ENCODE data around the gene NEK7.
A peak's percentile ranks its signal among the peaks of the same experiment; 100 is the strongest.

NEK7 gene

GRCh38 chr1:198290089-198290683, 133.4 kb downstream of the NEK7 start:
- H3K4me2 ChIP-seq (ENCODE audit: insufficient read depth, low read length, poor library complexity, severe bottlenecking): no peak overlapping the region
- H3K23ac ChIP-seq (ENCODE audit: low read depth, low read length, poor library complexity): no peak overlapping the region
- H2AFZ ChIP-seq (ENCODE audit: low read length): no peak overlapping the region
- H3K9ac ChIP-seq (ENCODE audit: low read depth, low read length, poor library complexity): no peak overlapping the region
- no peaks in the 10 kb centered on the region for H3K9me3 ChIP-seq (replicated peaks in 1 of 2; ENCODE audit: control insufficient read depth in 2 of 2, insufficient read depth in 1 of 2, low read depth in 1 of 2, low read length in 2 of 2)
- H4K8ac ChIP-seq (ENCODE audit: low read depth, low read length): no peak overlapping the region
- no peak overlapping the region for H3K18ac ChIP-seq (ENCODE audit: low read length)
- no CpG with 5 or more reads among the region's 7 CpGs for WGBS, 2 donors (ENCODE audit: extremely low coverage in 2 of 2, insufficient read length in 2 of 2, insufficient replicate concordance in 1 of 2)
- no peak for DNase-seq (ENCODE audit: low spot score)
- H3K4me1 ChIP-seq (ENCODE audit: control insufficient read depth in 2 of 2, insufficient read depth in 1 of 2, low read depth in 1 of 2, low read length in 2 of 2): peaks cover 1 to 36% of the 10 kb centered on the region in 2 donors
- no peak overlapping the region for H2BK5ac ChIP-seq (ENCODE audit: low read length)
- H2BK120ac ChIP-seq (ENCODE audit: low read depth, low read length): no peak overlapping the region
- H3K14ac ChIP-seq (ENCODE audit: low read length): no peak overlapping the region
- no peak overlapping the region for H3K4me3 ChIP-seq (ENCODE audit: low read length in 2 of 2)
- no peaks in the 10 kb centered on the region for H3K36me3 ChIP-seq (replicated peaks in 1 of 2; ENCODE audit: control insufficient read depth in 2 of 2, insufficient read depth in 2 of 2, low read length in 2 of 2)
- H2BK12ac ChIP-seq (ENCODE audit: low read length): no peak overlapping the region
- no peak overlapping the region for H2BK15ac ChIP-seq (ENCODE audit: low read length)
- no peak overlapping the region for H3K27ac ChIP-seq (replicated peaks; ENCODE audit: low read length)
- H3K79me1 ChIP-seq (ENCODE audit: low read depth, low read length): no peaks in the 10 kb centered on the region
- H3K27me3 ChIP-seq (ENCODE audit: control insufficient read depth in 3 of 3, insufficient read depth in 3 of 3, low read depth in 1 of 3, low read length in 3 of 3): no peaks in the 10 kb centered on the region
- no peak overlapping the region for H2AK5ac ChIP-seq (ENCODE audit: low read depth, low read length)
- no peak overlapping the region for H4K91ac ChIP-seq (ENCODE audit: low read depth, low read length, poor library complexity)
- no peak overlapping the region for H3K4ac ChIP-seq (ENCODE audit: low read length)

GRCh38 chr1:198291036-198291435, 134.2 kb downstream of the NEK7 start:
- Histone ChIP-seq H4K8ac (ENCODE audit: low read depth, low read length) (no peak overlapping the region), H3K14ac (ENCODE audit: low read length) (no peak overlapping the region), H2BK120ac (ENCODE audit: low read depth, low read length) (no peak overlapping the region), H3K9me3 (replicated peaks in 1 of 2; ENCODE audit: control insufficient read depth in 2 of 2, insufficient read depth in 1 of 2, low read depth in 1 of 2, low read length in 2 of 2) (no peaks in the 10 kb centered on the region), H2BK15ac (ENCODE audit: low read length) (no peak overlapping the region), H3K9ac (ENCODE audit: low read depth, low read length, poor library complexity) (no peak overlapping the region), H3K18ac (ENCODE audit: low read length) (no peak overlapping the region), H3K27me3 (ENCODE audit: control insufficient read depth in 3 of 3, insufficient read depth in 3 of 3, low read depth in 1 of 3, low read length in 3 of 3) (no peaks in the 10 kb centered on the region), H2BK5ac (ENCODE audit: low read length) (no peak overlapping the region), H3K23ac (ENCODE audit: low read depth, low read length, poor library complexity) (no peak overlapping the region), H3K4me1 (ENCODE audit: control insufficient read depth in 2 of 2, insufficient read depth in 1 of 2, low read depth in 1 of 2, low read length in 2 of 2) (peaks cover 4 to 39% of the 10 kb centered on the region in 2 donors), H2AK5ac (ENCODE audit: low read depth, low read length) (no peak overlapping the region), H3K27ac (replicated peaks; ENCODE audit: low read length) (no peak overlapping the region), H3K4me2 (ENCODE audit: insufficient read depth, low read length, poor library complexity, severe bottlenecking) (no peak overlapping the region), H3K4ac (ENCODE audit: low read length) (no peak overlapping the region), H3K4me3 (ENCODE audit: low read length in 2 of 2) (no peak overlapping the region), H3K79me1 (ENCODE audit: low read depth, low read length) (no peaks in the 10 kb centered on the region), H2BK12ac (ENCODE audit: low read length) (no peak overlapping the region), H3K36me3 (replicated peaks in 1 of 2; ENCODE audit: control insufficient read depth in 2 of 2, insufficient read depth in 2 of 2, low read length in 2 of 2) (no peaks in the 10 kb centered on the region), H4K91ac (ENCODE audit: low read depth, low read length, poor library complexity) (no peak overlapping the region), H2AFZ (ENCODE audit: low read length) (no peak overlapping the region)
- DNase-seq (ENCODE audit: low spot score): peak; percentile 33

- H2AFZ ChIP-seq (ENCODE audit: low read length): no peak overlapping the region
- no peak overlapping the region for H2BK120ac ChIP-seq (ENCODE audit: low read depth, low read length)
- no peak overlapping the region for H3K18ac ChIP-seq (ENCODE audit: low read length)
- H3K4me3 ChIP-seq (ENCODE audit: low read length in 2 of 2): no peak overlapping the region
- H2BK5ac ChIP-seq (ENCODE audit: low read length): no peak overlapping the region
- no peak overlapping the region for H2AK5ac ChIP-seq (ENCODE audit: low read depth, low read length)
- no peak overlapping the region for H2BK15ac ChIP-seq (ENCODE audit: low read length)
- no peak overlapping the region for H3K4me2 ChIP-seq (ENCODE audit: insufficient read depth, low read length, poor library complexity, severe bottlenecking)
- no peak overlapping the region for H3K23ac ChIP-seq (ENCODE audit: low read depth, low read length, poor library complexity)
- no peaks in the 10 kb centered on the region for H3K36me3 ChIP-seq (replicated peaks in 1 of 2; ENCODE audit: control insufficient read depth in 2 of 2, insufficient read depth in 2 of 2, low read length in 2 of 2)
- no peak overlapping the region for H2BK12ac ChIP-seq (ENCODE audit: low read length)
- H4K91ac ChIP-seq (ENCODE audit: low read depth, low read length, poor library complexity): no peak overlapping the region
- H3K14ac ChIP-seq (ENCODE audit: low read length): no peak overlapping the region
- H3K27ac ChIP-seq (replicated peaks; ENCODE audit: low read length): no peak overlapping the region
- H3K27me3 ChIP-seq (ENCODE audit: control insufficient read depth in 3 of 3, insufficient read depth in 3 of 3, low read depth in 1 of 3, low read length in 3 of 3): no peaks in the 10 kb centered on the region
- H3K4me1 ChIP-seq (ENCODE audit: control insufficient read depth in 2 of 2, insufficient read depth in 1 of 2, low read depth in 1 of 2, low read length in 2 of 2): peaks cover 5 to 48% of the 10 kb centered on the region in 2 donors
- no peak overlapping the region for H4K8ac ChIP-seq (ENCODE audit: low read depth, low read length)
- no peak overlapping the region for H3K9ac ChIP-seq (ENCODE audit: low read depth, low read length, poor library complexity)
- no peak overlapping the region for H3K4ac ChIP-seq (ENCODE audit: low read length)
- no peaks in the 10 kb centered on the region for H3K9me3 ChIP-seq (replicated peaks in 1 of 2; ENCODE audit: control insufficient read depth in 2 of 2, insufficient read depth in 1 of 2, low read depth in 1 of 2, low read length in 2 of 2)
- H3K79me1 ChIP-seq (ENCODE audit: low read depth, low read length): no peaks in the 10 kb centered on the region
- DNase-seq (ENCODE audit: low spot score): no peak
Measured at GRCh38 chr1:198291924-198292323, 135.1 kb downstream of the NEK7 start.

DNA sequence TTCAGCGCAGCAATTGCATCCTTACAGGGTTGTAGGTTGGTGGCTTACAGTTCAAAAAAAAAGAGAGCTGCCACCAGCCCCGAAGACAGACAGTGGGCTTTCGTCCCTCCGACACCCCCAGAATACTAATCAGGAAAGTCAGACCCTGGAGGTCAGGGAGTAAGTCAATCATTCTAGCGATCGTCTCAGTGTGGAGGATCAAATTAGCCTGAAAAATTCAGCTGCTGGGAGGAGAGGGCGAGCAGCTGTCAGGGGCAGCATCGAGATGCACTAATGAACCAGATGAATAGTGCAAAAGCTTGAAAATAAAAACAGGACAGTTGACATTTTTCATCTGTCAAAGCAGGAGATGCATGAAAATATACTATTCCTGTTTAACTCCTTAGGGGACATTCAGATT, 138.4 kb downstream of the NEK7 start:
- H3K4ac ChIP-seq (ENCODE audit: low read length): no peak overlapping the region
- no peak overlapping the region for H2AK5ac ChIP-seq (ENCODE audit: low read depth, low read length)
- no peak overlapping the region for H3K4me2 ChIP-seq (ENCODE audit: insufficient read depth, low read length, poor library complexity, severe bottlenecking)
- H4K8ac ChIP-seq (ENCODE audit: low read depth, low read length): no peak overlapping the region
- H3K27ac ChIP-seq (replicated peaks; ENCODE audit: low read length): no peak overlapping the region
- H3K23ac ChIP-seq (ENCODE audit: low read depth, low read length, poor library complexity): no peak overlapping the region
- peak; percentile 24 for DNase-seq (ENCODE audit: low spot score)
- H3K18ac ChIP-seq (ENCODE audit: low read length): no peak overlapping the region
- peaks cover 9 to 56% of the 10 kb centered on the region in 2 donors for H3K4me1 ChIP-seq (ENCODE audit: control insufficient read depth in 2 of 2, insufficient read depth in 1 of 2, low read depth in 1 of 2, low read length in 2 of 2)
- H3K36me3 ChIP-seq (replicated peaks in 1 of 2; ENCODE audit: control insufficient read depth in 2 of 2, insufficient read depth in 2 of 2, low read length in 2 of 2): no peaks in the 10 kb centered on the region
- H3K79me1 ChIP-seq (ENCODE audit: low read depth, low read length): no peaks in the 10 kb centered on the region
- no peak overlapping the region for H2BK15ac ChIP-seq (ENCODE audit: low read length)
- no peak overlapping the region for H2BK12ac ChIP-seq (ENCODE audit: low read length)
- peak overlapping the region; percentile 15 for H2AFZ ChIP-seq (ENCODE audit: low read length)
- H3K27me3 ChIP-seq (ENCODE audit: control insufficient read depth in 3 of 3, insufficient read depth in 3 of 3, low read depth in 1 of 3, low read length in 3 of 3): no peaks in the 10 kb centered on the region
- H3K14ac ChIP-seq (ENCODE audit: low read length): no peak overlapping the region
- H3K4me3 ChIP-seq (ENCODE audit: low read length in 2 of 2): no peak overlapping the region
- no peak overlapping the region for H4K91ac ChIP-seq (ENCODE audit: low read depth, low read length, poor library complexity)
- no peak overlapping the region for H2BK5ac ChIP-seq (ENCODE audit: low read length)
- H2BK120ac ChIP-seq (ENCODE audit: low read depth, low read length): no peak overlapping the region
- H3K9ac ChIP-seq (ENCODE audit: low read depth, low read length, poor library complexity): no peak overlapping the region
- H3K9me3 ChIP-seq (replicated peaks in 1 of 2; ENCODE audit: control insufficient read depth in 2 of 2, insufficient read depth in 1 of 2, low read depth in 1 of 2, low read length in 2 of 2): peaks cover 0 to 3% of the 10 kb centered on the region in 2 donors
- WGBS, 2 donors (ENCODE audit: extremely low coverage in 2 of 2, insufficient read length in 2 of 2, insufficient replicate concordance in 1 of 2): no CpG with 5 or more reads among the region's 8 CpGs
